ENCODE data around the gene SLC31A1. TPM values are rescaled to one million over a fixed set of nuclear protein-coding genes. Genes with fewer than 3 reads are reported as not detected.

Gene SLC31A1
- polyA plus RNA-seq, 1 experiment, result 38.4 TPM

- ChIA-PET POLR2A (interaction anchor here (0.6 to 3.2 kb wide), 2 partner anchors 13 to 17 kb away, joined by 3 to 15 read pairs; no protein-coding TSS in a partner anchor), CTCF (interaction anchor here (0.6 to 0.9 kb wide), 2 partner anchors 55 to 410 kb away, joined by 3 read pairs; no protein-coding TSS in a partner anchor)
- no peak overlapping the region for H3K27ac ChIP-seq (ENCODE audit: low read depth, low read length)
- no peaks in the 10 kb centered on the region for H3K27me3 ChIP-seq (ENCODE audit: control insufficient read depth, insufficient read depth, low read length)
- peak overlapping the region; percentile 91 for H3K4me3 ChIP-seq (ENCODE audit: low read depth, low read length)
- no peaks in the 10 kb centered on the region for H3K9me3 ChIP-seq (ENCODE audit: control insufficient read depth, insufficient read depth, low read length)
- DNase-seq (ENCODE audit: low read depth, low spot score), result peak; percentile 38
- no peak for TF ChIP-seq CTCF (IDR thresholded peaks at IDR 0.05; ENCODE audit: low read depth, low read length)
Measured at GRCh38 chr9:113219969-113220368, 1.4 kb upstream of the SLC31A1 start.

DNA sequence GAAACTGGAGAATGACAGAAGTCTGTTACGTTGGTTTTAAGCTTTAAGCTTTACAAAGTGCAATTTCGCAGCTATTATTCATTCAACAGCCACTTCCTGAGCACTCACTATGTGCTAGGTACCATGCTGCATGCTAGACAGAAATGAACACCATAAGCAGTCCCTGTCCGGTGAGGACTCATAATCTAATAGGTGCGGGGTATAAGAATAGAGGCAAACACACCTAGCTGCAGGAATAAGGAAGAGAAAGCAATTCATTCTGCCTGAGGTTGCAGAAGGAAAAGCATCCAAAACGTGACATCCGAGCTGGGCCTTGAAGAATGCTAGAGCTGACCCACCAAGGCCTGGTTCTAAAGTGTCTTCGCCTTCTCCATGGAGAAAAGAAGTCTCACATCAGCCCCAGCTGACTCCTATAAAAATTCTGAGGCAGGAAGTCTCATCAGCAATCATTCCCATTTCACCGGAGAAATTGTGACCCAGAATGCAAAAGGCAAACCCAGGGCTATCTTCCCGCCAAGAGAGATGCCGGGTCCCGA is 809 bp upstream of the SLC31A1 start:
- DNase-seq (ENCODE audit: low read depth, low spot score), result no peak
- no peak for TF ChIP-seq CTCF (IDR thresholded peaks at IDR 0.05; ENCODE audit: low read depth, low read length)
- ChIA-PET CTCF (interaction anchor here (0.6 to 0.9 kb wide), 2 partner anchors 54 to 411 kb away, joined by 3 read pairs; no protein-coding TSS in a partner anchor), POLR2A (interaction anchor here (0.6 to 3.2 kb wide), 7 partner anchors 12 to 600 kb away, joined by 3 to 15 read pairs (median 3); partner anchors contain the start of genes C9orf43, CDC26, POLE3 and PRPF4)
- peak overlapping the region; percentile 91 for H3K4me3 ChIP-seq (ENCODE audit: low read depth, low read length)
- H3K27me3 ChIP-seq (ENCODE audit: control insufficient read depth, insufficient read depth, low read length), result no peaks in the 10 kb centered on the region
- H3K27ac ChIP-seq (ENCODE audit: low read depth, low read length), result no peak overlapping the region
- H3K9me3 ChIP-seq (ENCODE audit: control insufficient read depth, insufficient read depth, low read length), result no peaks in the 10 kb centered on the region

DNA sequence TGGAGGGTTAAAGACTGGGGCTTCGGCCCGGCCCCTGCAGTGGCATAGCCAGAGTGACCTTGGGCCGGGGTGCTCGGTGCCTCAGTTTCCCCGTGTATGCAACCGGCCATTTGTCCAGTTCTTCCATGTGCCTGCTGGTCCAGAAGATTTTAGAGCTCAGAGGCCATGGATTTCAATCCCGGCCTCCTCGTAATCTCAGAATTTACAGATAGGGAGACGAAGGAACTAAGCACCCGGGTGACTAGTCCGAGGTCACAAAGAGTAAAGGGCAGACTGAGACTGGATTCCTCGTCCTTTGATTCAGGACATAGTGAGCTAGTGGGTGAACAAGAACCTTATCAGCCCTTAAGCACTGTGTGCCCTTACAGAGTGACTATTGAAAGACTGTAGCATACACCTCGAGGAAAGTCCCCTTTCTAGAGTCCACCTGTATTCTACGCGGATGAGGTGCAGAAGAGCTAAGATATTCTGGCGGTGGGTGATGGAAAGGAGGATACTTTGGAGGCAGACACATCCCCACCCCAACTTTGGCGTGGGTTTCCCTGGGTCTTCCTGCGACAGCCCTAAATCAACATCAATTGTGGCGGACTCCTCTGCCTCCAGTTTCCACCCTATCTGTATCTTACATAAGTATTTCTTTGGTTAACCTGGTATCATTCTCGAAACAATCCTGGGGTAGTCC is 597 bp downstream of the SLC31A1 start:
- ChIA-PET POLR2A (interaction anchor here (0.7 to 3.2 kb wide), 9 partner anchors 11 to 372 kb away, joined by 3 to 15 read pairs (median 4); partner anchors contain the start of genes C9orf43, CDC26, POLE3 and PRPF4), CTCF (interaction anchor here (0.8 to 1.5 kb wide), 2 partner anchors 53 to 180 kb away, joined by 3 to 5 read pairs; no protein-coding TSS in a partner anchor)
- Histone ChIP-seq H3K9me3 (ENCODE audit: control insufficient read depth, insufficient read depth, low read length) (no peaks in the 10 kb centered on the region), H3K27ac (ENCODE audit: low read depth, low read length) (peak overlapping the region; percentile 39), H3K4me3 (ENCODE audit: low read depth, low read length) (peak overlapping the region; percentile 87), H3K27me3 (ENCODE audit: control insufficient read depth, insufficient read depth, low read length) (no peaks in the 10 kb centered on the region)
- no peak for DNase-seq (ENCODE audit: low read depth, low spot score)
- TF ChIP-seq CTCF (IDR thresholded peaks at IDR 0.05; ENCODE audit: low read depth, low read length), result no peak

DNA sequence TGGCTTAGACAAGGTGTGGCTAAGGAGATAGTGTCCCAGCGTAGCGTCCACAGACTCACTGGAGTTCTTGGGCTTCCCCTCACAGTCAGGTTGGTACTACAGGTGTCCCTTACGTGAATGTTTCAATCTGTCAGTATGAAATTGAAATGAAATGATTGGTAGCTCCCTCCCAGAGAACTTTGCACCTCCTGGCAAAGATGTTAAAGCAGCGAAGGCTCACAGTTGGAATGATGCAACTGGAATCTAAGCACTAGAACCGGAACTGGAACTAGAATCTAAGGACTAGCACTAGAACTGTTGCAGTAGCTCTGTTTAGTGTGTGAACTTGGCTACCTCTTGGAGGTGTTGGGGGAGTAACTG is 1.1 kb downstream of the SLC31A1 start:
- TF ChIP-seq CTCF (IDR thresholded peaks at IDR 0.05; ENCODE audit: low read depth, low read length), result no peak
- DNase-seq (ENCODE audit: low read depth, low spot score), result no peak
- POLR2A ChIA-PET, result interaction anchor here (0.7 to 3.2 kb wide), 3 partner anchors 10 to 371 kb away, joined by 3 to 15 read pairs (median 4); no protein-coding TSS in a partner anchor
- Histone ChIP-seq H3K9me3 (ENCODE audit: control insufficient read depth, insufficient read depth, low read length) (no peaks in the 10 kb centered on the region), H3K4me3 (ENCODE audit: low read depth, low read length) (peak overlapping the region; percentile 87), H3K27ac (ENCODE audit: low read depth, low read length) (no peak overlapping the region), H3K27me3 (ENCODE audit: control insufficient read depth, insufficient read depth, low read length) (no peaks in the 10 kb centered on the region)
- CTCF ChIA-PET, result interaction anchor here (0.8 to 1.5 kb wide), 2 partner anchors 52 to 179 kb away, joined by 3 to 5 read pairs; no protein-coding TSS in a partner anchor
